Central memory CD8-positive, alpha-beta T cell (primary cell): ENCODE measurements around the gene ENO4.

Experiments used
- ATAC-seq: fragments of 150-1000 bp; cut with Tn5 transposase; replicated peaks from 2 replicates; pipeline ENCODE4 v1.10.0; 2022; ENCODE audit warnings: mild to moderate bottlenecking, moderate FRiP score, moderate number of reproducible peaks; ENCODE audit not compliant: poor library complexity, severe bottlenecking; ENCODE audit errors: extremely low read depth
- DNase-seq, 2 donors: peaks; one replicate each; pipeline ENCODE4 v3.0.0; 2021; ENCODE audit warnings: low spot score in 2 of 2
- H3K27ac Mint-ChIP-seq: one replicate; pipeline ENCODE4 v1.8.0; 2022; ENCODE audit warnings: low read depth, mild to moderate bottlenecking, moderate library complexity, mixed read lengths
- H3K27me3 Mint-ChIP-seq: one replicate; pipeline ENCODE4 v1.8.0; 2022; ENCODE audit warnings: mixed read lengths
- H3K36me3 Mint-ChIP-seq: one replicate; pipeline ENCODE4 v1.8.0; 2022; ENCODE audit warnings: mild to moderate bottlenecking, moderate library complexity, mixed read lengths; ENCODE audit not compliant: insufficient read depth
- H3K4me1 Mint-ChIP-seq: one replicate; pipeline ENCODE4 v1.8.0; 2022; ENCODE audit warnings: mixed read lengths
- H3K4me3 Mint-ChIP-seq: one replicate; pipeline ENCODE4 v1.8.0; 2022; ENCODE audit warnings: mild to moderate bottlenecking, moderate library complexity, mixed read lengths
- H3K9me3 Mint-ChIP-seq: one replicate; pipeline ENCODE4 v1.8.0; 2022; ENCODE audit warnings: mixed read lengths

ENO4 gene

DNA sequence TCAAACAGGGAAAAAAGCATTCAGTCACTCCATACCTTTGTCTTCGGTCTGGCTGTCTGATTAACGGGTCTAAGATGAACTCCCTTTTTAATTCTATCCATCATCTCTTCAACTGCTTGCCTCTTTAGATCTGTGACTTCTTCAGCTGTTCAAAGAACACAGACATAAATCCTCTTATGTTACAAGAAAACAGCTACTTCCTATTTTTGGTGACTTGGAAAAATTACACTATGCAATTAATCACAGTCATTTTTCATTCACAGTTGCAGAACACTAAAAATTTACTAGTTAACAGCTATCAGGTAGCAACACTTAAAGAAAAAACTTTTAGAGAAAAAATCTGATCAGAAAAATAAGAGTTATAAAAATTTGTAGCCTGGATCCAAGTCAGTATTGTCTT, 66.0 kb downstream of the ENO4 start:
- no peak overlapping the region for H3K4me3 Mint-ChIP-seq
- no peaks in the 10 kb centered on the region for H3K4me1 Mint-ChIP-seq
- ATAC-seq = no peak
- no peaks in the 10 kb centered on the region for H3K36me3 Mint-ChIP-seq
- H3K27me3 Mint-ChIP-seq = no peaks in the 10 kb centered on the region
- no peak for DNase-seq
- H3K27ac Mint-ChIP-seq = no peak overlapping the region
- peaks cover 6% of the 10 kb centered on the region for H3K9me3 Mint-ChIP-seq

DNA sequence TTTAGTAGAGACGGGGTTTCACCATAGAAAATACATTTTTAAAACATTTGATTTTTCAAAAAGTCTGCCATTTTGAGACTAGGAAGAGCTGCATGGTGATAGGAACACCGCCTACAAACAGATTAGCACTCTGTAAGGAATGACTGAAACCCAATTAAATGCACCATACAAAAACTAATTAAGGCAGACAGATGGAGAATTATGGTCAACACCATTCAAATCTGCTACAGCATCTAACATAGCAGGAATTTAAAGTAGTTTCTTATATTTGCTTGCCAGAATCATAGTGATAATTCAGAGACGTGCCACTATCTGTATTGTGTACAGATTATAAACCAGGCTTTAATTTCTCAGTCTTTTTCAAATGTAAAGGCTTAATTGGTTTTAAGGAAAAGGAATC, 68.2 kb downstream of the ENO4 start:
- no peak overlapping the region for H3K4me3 Mint-ChIP-seq
- ATAC-seq (no peak), DNase-seq (no peak)
- H3K36me3 Mint-ChIP-seq = no peaks in the 10 kb centered on the region
- H3K27me3 Mint-ChIP-seq = no peaks in the 10 kb centered on the region
- H3K9me3 Mint-ChIP-seq = peaks cover 6% of the 10 kb centered on the region
- H3K27ac Mint-ChIP-seq = no peak overlapping the region
- no peaks in the 10 kb centered on the region for H3K4me1 Mint-ChIP-seq

DNA sequence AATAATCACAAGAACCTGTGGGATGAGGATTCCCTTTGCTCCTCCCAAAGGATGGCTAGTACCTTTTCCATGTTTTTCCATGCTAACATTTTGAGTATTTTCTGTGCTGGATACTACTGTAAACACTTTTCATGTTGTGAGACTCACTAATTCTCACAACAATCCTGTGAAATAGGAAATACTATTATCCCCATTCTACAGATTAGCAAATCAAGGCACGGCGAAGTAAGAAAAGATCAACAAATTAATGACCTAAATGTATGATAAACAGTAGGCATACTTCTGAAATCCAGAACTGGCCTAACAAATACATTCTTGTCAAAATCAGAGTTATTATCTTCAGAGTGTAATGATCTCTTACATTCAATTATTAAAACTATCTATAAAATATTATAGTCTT, 69.3 kb downstream of the ENO4 start:
- Mint-ChIP-seq H3K36me3 (no peaks in the 10 kb centered on the region), H3K4me3 (no peak overlapping the region), H3K4me1 (no peaks in the 10 kb centered on the region), H3K27ac (no peak overlapping the region), H3K9me3 (peaks cover 6% of the 10 kb centered on the region), H3K27me3 (no peaks in the 10 kb centered on the region)
- DNase-seq (no peak), ATAC-seq (no peak)

DNA sequence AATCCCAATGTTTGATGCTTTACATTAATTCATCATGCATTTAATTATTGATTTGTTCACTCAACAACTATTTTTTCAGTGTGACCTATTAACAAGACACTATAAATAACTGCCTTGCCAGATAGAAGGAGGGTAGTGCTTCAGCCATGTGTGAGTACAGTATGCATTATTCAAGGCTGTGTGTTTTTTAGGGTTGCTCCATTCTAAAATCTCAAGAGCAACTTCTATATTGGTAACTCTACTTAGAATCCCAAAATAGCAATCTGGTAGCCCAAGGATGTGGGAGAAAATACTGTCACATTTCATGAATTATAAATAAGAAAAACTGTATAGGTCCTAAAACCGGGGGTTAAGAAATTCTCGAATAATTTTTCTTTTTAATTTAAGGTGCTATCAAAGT, 69.9 kb downstream of the ENO4 start:
- H3K9me3 Mint-ChIP-seq = peaks cover 5% of the 10 kb centered on the region
- H3K4me3 Mint-ChIP-seq = no peak overlapping the region
- no peaks in the 10 kb centered on the region for H3K36me3 Mint-ChIP-seq
- DNase-seq (no peak), ATAC-seq (no peak)
- H3K4me1 Mint-ChIP-seq = no peaks in the 10 kb centered on the region
- H3K27me3 Mint-ChIP-seq = no peaks in the 10 kb centered on the region
- no peak overlapping the region for H3K27ac Mint-ChIP-seq

DNA sequence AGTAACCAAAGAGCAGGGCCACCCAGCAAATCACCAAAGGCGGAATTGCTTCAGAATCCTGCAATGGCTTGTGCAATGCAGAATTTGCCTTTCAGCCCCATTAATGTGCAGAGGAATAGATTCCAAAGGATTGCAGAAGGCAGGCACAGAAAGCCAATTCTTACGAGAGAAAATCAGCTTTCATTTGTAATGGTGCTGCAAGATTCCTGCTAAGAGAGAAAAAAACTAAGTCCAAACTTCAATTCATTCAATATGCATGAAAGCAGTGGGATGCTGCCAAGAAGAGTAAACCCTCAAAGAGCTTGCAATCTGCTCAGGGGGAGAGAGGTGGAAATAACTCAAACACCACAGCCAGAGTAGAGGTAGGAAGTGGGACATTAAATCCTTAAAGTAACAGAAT, 70.4 kb downstream of the ENO4 start:
- Mint-ChIP-seq H3K4me3 (no peak overlapping the region), H3K36me3 (no peaks in the 10 kb centered on the region), H3K27me3 (no peaks in the 10 kb centered on the region), H3K4me1 (no peaks in the 10 kb centered on the region), H3K9me3 (no peaks in the 10 kb centered on the region), H3K27ac (no peak overlapping the region)
- DNase-seq (no peak), ATAC-seq (no peak)

DNA sequence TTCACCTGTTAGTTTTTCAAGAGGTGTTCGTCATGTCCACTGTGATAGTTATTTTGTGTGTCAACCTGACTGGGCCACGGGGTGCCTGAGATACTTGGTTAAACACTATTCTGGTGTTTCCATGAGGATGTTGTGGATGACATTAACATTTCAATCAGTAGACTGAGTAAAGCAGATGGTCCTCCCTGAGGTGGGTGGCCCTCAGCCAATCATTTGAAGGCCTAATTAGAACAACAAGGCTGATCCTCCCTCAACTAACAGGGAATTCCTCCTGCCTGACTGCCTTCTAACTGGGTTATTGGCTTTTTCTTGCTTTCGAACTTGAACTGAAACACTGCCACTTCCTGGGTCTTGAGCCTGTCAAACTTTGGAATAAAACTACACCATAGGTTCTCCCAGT, 75.8 kb downstream of the ENO4 start:
- no peaks in the 10 kb centered on the region for H3K9me3 Mint-ChIP-seq
- no peak overlapping the region for H3K4me3 Mint-ChIP-seq
- H3K27me3 Mint-ChIP-seq = no peaks in the 10 kb centered on the region
- H3K36me3 Mint-ChIP-seq = no peaks in the 10 kb centered on the region
- ATAC-seq (no peak), DNase-seq (no peak)
- no peak overlapping the region for H3K27ac Mint-ChIP-seq
- H3K4me1 Mint-ChIP-seq = no peaks in the 10 kb centered on the region

DNA sequence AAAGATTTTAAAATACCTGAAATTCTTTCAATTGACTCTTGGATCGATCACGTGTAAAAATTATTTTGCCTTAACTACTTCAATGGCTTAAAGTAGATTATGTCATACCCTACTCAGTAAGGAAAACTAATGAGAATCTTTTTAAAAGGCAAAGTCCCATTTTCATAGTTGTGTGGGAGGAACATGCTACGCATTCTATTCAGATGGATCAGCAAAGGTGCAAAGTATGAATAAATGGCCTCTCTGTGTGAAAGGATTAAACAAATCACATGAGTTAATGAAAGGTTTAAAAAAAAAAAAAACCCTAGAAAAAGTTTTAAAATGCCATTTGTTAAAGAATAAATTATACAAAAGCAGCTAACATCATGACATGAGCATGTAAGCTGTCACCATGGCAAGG, 77.1 kb downstream of the ENO4 start:
- no peak overlapping the region for H3K27ac Mint-ChIP-seq
- no peaks in the 10 kb centered on the region for H3K9me3 Mint-ChIP-seq
- H3K36me3 Mint-ChIP-seq = no peaks in the 10 kb centered on the region
- ATAC-seq (no peak), DNase-seq (no peak)
- H3K27me3 Mint-ChIP-seq = no peaks in the 10 kb centered on the region
- no peak overlapping the region for H3K4me3 Mint-ChIP-seq
- no peaks in the 10 kb centered on the region for H3K4me1 Mint-ChIP-seq

DNA sequence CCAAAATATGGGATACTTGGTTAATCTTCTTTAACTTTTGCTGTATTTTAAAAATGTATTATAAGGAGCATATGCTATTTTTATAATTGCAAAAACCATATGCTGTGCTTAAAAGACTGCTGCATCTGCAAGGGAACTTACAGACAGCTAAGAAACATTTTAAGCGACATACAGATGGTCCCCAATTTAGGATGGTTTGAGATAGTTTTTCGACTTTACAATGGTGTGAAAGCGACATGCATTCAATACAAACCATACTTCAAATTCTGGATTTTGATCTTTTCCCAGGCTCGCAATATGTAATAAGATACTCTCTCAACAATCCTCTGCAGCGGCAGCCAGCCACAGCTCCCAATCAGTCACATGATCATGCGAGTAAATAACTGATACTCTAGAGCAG, 82.5 kb downstream of the ENO4 start:
- no peak for DNase-seq
- H3K27me3 Mint-ChIP-seq = no peaks in the 10 kb centered on the region
- no peak for ATAC-seq
- H3K36me3 Mint-ChIP-seq = no peaks in the 10 kb centered on the region
- no peak overlapping the region for H3K27ac Mint-ChIP-seq
- no peaks in the 10 kb centered on the region for H3K4me1 Mint-ChIP-seq
- H3K9me3 Mint-ChIP-seq = peaks cover 6% of the 10 kb centered on the region
- no peak overlapping the region for H3K4me3 Mint-ChIP-seq
